ENCODE results near the gene RMRP. TPM values are rescaled to one million over a fixed set of nuclear protein-coding genes. Genes with fewer than 3 reads are reported as not detected.

RMRP gene
- total and polyA plus RNA-seq, 9 of the 15 experiments (the other 6 are each of a cell fraction or from before 2014, with no cell fraction given), result 75.7 to 89,974 (median 13,378) TPM; not detected in 3

- Histone ChIP-seq H3K4me3 (peak within 1 kb of the TSS; percentile 81), H3K9ac (ENCODE audit: insufficient read depth in 1 of 2, low read depth in 2 of 2, low read length in 2 of 2) (peak within 1 kb of the TSS; percentile 91 to 95), H2AFZ (ENCODE audit: low read depth, low read length) (peak within 1 kb of the TSS; percentile 95), H3K36me3 (ENCODE audit: control insufficient read depth, insufficient read depth, low read length) (peaks cover 35% of the 10 kb centered on the region; the same call in 2 of the 3 replicates), H3K9me1 (ENCODE audit: control insufficient read depth, insufficient read depth, low read length) (no peaks in the 10 kb centered on the region), H3K4me2 (ENCODE audit: insufficient read depth, low read length) (peak within 1 kb of the TSS; percentile 95), H3K79me2 (ENCODE audit: control insufficient read depth, insufficient read depth, low read length) (peaks cover 18% of the 10 kb centered on the region), H3K4me1 (replicated peaks in 1 of 2; ENCODE audit: control insufficient read depth in 2 of 2, insufficient read depth in 2 of 2, low read length in 2 of 2) (peaks cover 13 to 22% of the 10 kb centered on the region in 2 experiments), H3K9me3 (replicated peaks; ENCODE audit: control insufficient read depth, insufficient read depth, low read depth, low read length) (no peaks in the 10 kb centered on the region), H3K27me3 (ENCODE audit: control insufficient read depth in 2 of 2, insufficient read depth in 2 of 2, low read length in 2 of 2) (no peaks in the 10 kb centered on the region), H3K27ac (ENCODE audit: extremely low read depth, low read depth, low read length) (peak within 1 kb of the TSS; percentile 92), H4K20me1 (replicated peaks; ENCODE audit: control insufficient read depth, insufficient read depth, low read length) (no peaks in the 10 kb centered on the region)
- WGBS (ENCODE audit: insufficient coverage, low coverage, missing lambda C conversion rate), result 1% methylated on average over 25 of the region's 58 CpGs
- BruUV-seq (replicated peaks), result TSS peak; percentile 65
- intact Hi-C loops (cut with micrococcal nuclease) (loop anchor here (10.0 kb wide), 1 partner anchor 150 kb away; the partner anchor contains the start of genes HINT2 and SPAG8), in situ Hi-C loops (cut with MboI) (no loop called here)
- FAIRE-seq (peak; percentile 61), DNase-seq (ENCODE audit: extremely low read depth in 1 of 4, low spot score in 3 of 4) (peak; percentile 87 to 92 (median 88)), ATAC-seq (peak; percentile 96)
- CTCF ChIA-PET (ENCODE audit: low intra/inter-chr PET ratio), result no interaction called here
- POLR2A ChIA-PET, result interaction anchor here (0.5 to 2.8 kb wide), 11 partner anchors 15 to 848 kb away, joined by 3 to 6 read pairs (median 4); no protein-coding TSS in a partner anchor
- TF ChIP-seq, protein P1, sequence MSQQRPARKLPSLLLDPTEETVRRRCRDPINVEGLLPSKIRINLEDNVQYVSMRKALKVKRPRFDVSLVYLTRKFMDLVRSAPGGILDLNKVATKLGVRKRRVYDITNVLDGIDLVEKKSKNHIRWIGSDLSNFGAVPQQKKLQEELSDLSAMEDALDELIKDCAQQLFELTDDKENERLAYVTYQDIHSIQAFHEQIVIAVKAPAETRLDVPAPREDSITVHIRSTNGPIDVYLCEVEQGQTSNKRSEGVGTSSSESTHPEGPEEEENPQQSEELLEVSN (IDR thresholded peaks at IDR 0.05; ENCODE audit: borderline replicate concordance in 1 of 2, extremely low read depth in 1 of 2, insufficient read depth in 1 of 2, insufficient read length in 1 of 2, low read depth in 1 of 2, low read length in 1 of 2, poor library complexity in 1 of 2, severe bottlenecking in 1 of 2), result peak in 1 of 2 experiments; percentile 79
- TF ChIP-seq EP400 (IDR thresholded peaks at IDR 0.05) (peak; percentile 91), ZC3H4 (CRISPR knock-in tag; IDR thresholded peaks at IDR 0.05; ENCODE audit: borderline replicate concordance) (no peak), LARP7 (IDR thresholded peaks at IDR 0.05) (no peak), CREM (IDR thresholded peaks at IDR 0.05; ENCODE audit: low read depth) (peak; percentile 17; the same call in 1 of the 2 replicates), RB1 (IDR thresholded peaks at IDR 0.05; ENCODE audit: low read depth) (peak; percentile 74; the same call in 1 of the 2 replicates), NRF1 (conservative IDR thresholded peaks at IDR 0.05 in 1 of 2, IDR thresholded peaks at IDR 0.05 in 1 of 2) (peak; percentile 92 to 94), ESRRA (IDR thresholded peaks at IDR 0.05; ENCODE audit: borderline replicate concordance, low read depth) (no peak; the same call in 1 of the 2 replicates), MED1 (CRISPR knock-in tag; IDR thresholded peaks at IDR 0.05; ENCODE audit: borderline replicate concordance) (no peak), BRCA1 (IDR thresholded peaks at IDR 0.05) (no peak), BRCA1 (CRISPR knock-in tag; IDR thresholded peaks at IDR 0.05) (no peak), ZNF639 (CRISPR knock-in tag; conservative IDR thresholded peaks at IDR 0.05 in 1 of 2, IDR thresholded peaks at IDR 0.05 in 1 of 2) (no peak), L3MBTL2 (IDR thresholded peaks at IDR 0.05) (peak; percentile 47), THAP12 (CRISPR knock-in tag; IDR thresholded peaks at IDR 0.05) (no peak), TAF15 (IDR thresholded peaks at IDR 0.05; ENCODE audit: low read depth, low read length) (no peak), SRSF1 (IDR thresholded peaks at IDR 0.05; ENCODE audit: low read depth, low read length) (no peak)
Measured at GRCh38 chr9:35664531-35665470, 7.0 kb upstream of the RMRP start, which contains the start of gene ARHGEF39. Gene ARHGEF39 (minus strand): TSS chr9:35665195. CDS start chr9:35665169, 26 bp downstream.
